GM10266 (cell line): ENCODE data around the gene OR51A2.

Experiments
- DNase-seq: peaks from one replicate; pipeline ENCODE4 v3.0.0; 2012; ENCODE audit errors: extremely low spot score
- TF ChIP-seq, protein P1 (sequence below): IDR thresholded peaks from 2 replicates; pipeline ENCODE4 v1.5.1; 2012; ENCODE audit warnings: mild to moderate bottlenecking, low read depth; ENCODE audit not compliant: control insufficient read depth, insufficient read depth; ENCODE audit errors: missing control alignments

The OR51A2 gene

DNA sequence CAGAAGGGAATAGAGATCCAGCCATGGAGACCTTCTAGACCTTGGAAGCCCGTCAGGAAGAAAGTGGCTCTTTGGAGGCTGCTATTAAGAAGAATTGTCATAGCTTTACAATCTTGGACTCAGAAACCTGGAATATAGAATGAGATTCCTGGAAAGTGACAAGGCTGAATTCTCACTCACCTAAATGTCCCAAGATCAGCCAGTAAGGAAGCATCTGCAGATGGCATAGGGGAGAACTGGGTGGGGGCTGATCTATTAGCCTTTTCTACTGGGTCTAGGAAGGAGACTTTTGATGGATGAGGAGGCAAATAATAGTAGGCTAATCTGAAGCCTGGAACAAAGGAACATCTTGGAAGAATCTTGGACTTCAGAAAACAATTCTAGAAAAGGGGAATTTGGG, 31.3 kb downstream of the OR51A2 start, which contains the start of gene OR51G1:
Gene OR51G1, minus strand, starts transcription at position 101 of the 400 bp plus-strand sequence. Its CDS starts 0 bp downstream, at position 101.
- no peak for DNase-seq
- TF ChIP-seq, protein P1, sequence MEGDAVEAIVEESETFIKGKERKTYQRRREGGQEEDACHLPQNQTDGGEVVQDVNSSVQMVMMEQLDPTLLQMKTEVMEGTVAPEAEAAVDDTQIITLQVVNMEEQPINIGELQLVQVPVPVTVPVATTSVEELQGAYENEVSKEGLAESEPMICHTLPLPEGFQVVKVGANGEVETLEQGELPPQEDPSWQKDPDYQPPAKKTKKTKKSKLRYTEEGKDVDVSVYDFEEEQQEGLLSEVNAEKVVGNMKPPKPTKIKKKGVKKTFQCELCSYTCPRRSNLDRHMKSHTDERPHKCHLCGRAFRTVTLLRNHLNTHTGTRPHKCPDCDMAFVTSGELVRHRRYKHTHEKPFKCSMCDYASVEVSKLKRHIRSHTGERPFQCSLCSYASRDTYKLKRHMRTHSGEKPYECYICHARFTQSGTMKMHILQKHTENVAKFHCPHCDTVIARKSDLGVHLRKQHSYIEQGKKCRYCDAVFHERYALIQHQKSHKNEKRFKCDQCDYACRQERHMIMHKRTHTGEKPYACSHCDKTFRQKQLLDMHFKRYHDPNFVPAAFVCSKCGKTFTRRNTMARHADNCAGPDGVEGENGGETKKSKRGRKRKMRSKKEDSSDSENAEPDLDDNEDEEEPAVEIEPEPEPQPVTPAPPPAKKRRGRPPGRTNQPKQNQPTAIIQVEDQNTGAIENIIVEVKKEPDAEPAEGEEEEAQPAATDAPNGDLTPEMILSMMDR, result no peak

DNA sequence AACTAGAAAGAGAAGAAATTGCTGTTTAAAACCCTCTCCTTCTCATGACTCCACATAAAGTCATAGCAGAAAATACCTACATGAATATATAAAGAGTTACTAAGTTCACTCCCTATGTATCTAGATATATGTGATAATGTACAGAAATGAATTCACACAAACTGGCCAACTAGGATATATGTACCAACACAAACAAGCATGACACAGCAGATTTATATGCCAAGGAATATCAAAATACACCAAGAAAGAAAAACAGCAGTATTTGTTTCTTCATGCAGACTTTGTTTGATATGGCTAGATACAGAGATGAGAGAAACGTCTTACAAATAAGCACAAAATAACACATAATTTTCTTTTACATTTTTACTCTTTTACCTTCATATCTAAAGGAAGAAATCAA, 33.2 kb downstream of the OR51A2 start:
- no peak for DNase-seq
- TF ChIP-seq, protein P1, result no peak

DNA sequence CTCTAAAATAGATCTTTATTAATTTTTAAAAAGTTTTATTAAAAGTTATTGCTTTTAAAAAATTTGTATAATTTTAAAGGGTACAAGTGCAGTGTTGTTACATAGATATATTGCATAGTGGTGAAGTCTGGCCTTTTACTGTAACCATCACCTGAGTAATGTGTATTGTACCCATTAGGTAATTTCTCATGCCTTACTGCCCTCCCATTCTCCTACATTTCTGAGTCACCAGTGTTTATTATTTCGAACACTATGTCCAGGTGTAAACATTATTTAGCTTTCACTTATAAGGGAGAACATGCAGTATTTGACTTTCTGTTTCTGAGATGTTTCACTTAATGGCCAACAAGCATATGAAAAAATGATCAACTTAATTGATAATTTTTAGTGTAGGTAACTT, 33.7 kb downstream of the OR51A2 start:
- DNase-seq, result no peak
- TF ChIP-seq, protein P1, result no peak

DNA sequence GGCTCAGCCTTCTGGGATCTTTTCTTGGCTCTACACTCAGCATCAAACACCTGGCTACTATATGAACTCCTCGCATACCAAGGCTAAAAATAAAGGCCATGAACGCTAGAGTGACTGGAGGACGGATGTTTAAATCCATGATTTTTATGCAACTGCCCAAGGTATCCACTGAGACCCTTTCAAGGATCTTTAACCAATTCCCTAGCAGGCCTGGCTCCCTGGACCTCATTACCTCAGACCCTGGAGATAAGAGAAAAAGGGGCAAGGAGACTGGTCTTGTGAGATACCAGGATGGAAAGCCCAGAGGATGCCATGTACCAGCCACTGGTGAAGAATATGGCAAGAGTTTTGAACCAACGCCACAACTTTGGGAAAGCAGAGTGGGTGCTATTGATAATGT, 36.3 kb downstream of the OR51A2 start, which contains the start of gene OR51G2:
Gene OR51G2, minus strand, starts transcription at position 101 of the 400 bp plus-strand sequence. CDS start 3,687 bp downstream, outside the sequence.
- no peak for DNase-seq
- TF ChIP-seq, protein P1, result no peak

DNA sequence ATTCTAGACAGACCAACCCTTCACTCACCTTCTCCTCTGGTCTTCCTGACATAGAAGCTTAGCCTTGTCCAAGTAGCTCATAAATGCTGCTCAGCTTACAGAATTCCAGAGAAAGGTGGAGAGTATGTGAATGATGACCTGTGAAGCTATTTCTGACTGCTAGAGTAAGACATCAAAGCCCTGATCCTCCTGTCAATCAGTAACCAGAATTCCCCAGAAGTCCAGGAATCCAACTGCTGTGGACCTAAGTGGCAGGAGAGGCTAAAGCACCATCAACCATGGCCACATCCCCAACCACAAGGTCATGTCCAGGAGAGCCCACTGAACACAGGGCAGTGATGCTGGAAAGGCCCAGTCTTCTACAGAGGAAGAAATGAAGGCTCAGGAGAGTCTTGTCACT, 38.9 kb downstream of the OR51A2 start:
- TF ChIP-seq, protein P1, result no peak
- no peak for DNase-seq
